ENCODE data around the gene ATOSA.
A peak's percentile ranks its signal among the peaks of the same experiment; 100 is the strongest.

Gene ATOSA

GRCh38 chr15:52679232-52680040 lies at the start of gene ATOSA:
Gene ATOSA, minus strand, starts transcription at chr15:52679388. Its CDS starts 1,367 bp downstream, at chr15:52678021.
- peak; percentile 81 for DNase-seq (ENCODE audit: low read depth)

DNA sequence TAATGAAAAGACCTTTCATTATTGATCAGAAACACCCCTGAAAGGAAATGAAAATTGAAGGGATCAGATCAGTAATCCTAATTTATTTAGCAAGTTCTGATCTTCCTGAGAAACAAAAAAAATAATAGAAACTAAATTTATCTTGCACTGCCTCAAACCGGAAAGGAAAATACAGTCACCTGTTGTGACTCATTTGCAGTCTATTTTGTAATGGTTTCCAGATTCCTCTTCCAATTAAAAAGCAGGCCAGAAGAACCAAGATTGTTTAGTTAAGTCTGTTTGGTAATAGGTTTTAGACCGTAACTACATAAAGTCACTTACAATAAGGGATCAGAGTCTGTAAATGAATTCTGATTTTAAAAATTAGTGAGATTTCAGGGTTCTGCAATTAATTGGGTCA lies 49.7 kb upstream of the ATOSA start:
- DNase-seq (ENCODE audit: low read depth), result no peak

- DNase-seq (ENCODE audit: low read depth), result no peak
Measured at GRCh38 chr15:52727815-52728214, 48.6 kb upstream of the ATOSA start.

- no peak for DNase-seq (ENCODE audit: low read depth)
Measured at GRCh38 chr15:52726195-52726594, 47.0 kb upstream of the ATOSA start.

- no peak for DNase-seq (ENCODE audit: low read depth)
Measured at GRCh38 chr15:52718551-52718950, 39.4 kb upstream of the ATOSA start.

- no peak for DNase-seq (ENCODE audit: low read depth)
Measured at GRCh38 chr15:52717924-52718323, 38.7 kb upstream of the ATOSA start.

- DNase-seq (ENCODE audit: low read depth), result no peak
Measured at GRCh38 chr15:52717481-52717880, 38.3 kb upstream of the ATOSA start.

DNA sequence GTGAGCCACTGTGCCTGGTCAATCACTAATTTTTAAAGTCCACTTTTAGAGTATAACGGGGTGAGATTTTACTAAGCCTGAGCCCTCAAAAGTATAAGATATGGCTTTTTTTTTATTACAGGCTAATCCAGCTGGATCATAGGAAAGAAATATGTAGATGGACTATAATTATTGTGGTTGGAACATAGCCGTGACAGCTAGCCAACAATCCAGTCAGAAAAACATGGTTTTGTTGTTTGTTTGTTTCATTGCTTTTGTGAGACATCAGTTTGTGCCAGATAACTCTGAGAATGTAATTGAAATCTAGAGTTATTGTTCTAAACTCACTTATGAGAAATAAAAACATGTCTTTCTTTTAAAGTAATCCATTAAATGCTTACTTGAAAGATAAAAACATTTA lies 37.3 kb upstream of the ATOSA start:
- DNase-seq (ENCODE audit: low read depth), result no peak

DNA sequence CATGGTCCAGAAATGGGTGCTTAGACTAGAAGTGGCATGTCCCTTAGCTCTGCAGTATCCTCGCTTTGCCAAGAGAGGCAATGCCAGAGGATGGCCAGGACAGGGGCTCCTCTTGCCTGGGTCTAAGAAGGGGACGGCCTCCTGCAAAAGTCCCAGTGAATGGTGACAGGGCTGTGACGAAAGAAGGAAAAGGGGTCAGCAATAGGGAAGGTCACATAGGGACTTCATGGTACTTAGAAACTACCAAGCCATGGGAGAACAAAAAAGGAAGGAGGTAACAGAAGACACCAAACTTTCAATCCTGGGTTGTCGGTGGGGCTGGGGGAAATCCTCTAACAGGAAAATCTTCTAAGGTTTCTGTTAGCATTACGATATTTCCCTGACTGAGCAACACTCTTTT lies 36.2 kb upstream of the ATOSA start:
- DNase-seq (ENCODE audit: low read depth), result no peak

DNA sequence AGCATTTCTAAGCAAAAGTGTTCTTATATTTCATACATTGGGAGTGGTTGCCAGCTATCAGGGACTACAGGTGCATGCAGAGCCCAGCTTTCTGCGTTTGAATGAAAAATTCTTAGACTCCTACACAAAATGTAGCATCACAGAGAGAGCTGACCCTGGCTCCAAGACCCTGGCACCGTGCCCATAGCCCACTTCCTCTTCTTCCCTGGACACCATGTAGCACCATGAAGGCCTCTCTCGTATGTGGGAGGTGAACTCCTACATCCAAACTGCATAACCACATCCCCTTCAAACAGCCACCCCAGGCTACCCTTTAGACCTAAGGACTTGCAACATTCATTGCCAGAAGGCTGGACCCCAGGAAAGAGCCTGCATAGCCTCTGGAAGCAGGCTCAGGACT lies 35.8 kb upstream of the ATOSA start:
- DNase-seq (ENCODE audit: low read depth), result no peak

DNA sequence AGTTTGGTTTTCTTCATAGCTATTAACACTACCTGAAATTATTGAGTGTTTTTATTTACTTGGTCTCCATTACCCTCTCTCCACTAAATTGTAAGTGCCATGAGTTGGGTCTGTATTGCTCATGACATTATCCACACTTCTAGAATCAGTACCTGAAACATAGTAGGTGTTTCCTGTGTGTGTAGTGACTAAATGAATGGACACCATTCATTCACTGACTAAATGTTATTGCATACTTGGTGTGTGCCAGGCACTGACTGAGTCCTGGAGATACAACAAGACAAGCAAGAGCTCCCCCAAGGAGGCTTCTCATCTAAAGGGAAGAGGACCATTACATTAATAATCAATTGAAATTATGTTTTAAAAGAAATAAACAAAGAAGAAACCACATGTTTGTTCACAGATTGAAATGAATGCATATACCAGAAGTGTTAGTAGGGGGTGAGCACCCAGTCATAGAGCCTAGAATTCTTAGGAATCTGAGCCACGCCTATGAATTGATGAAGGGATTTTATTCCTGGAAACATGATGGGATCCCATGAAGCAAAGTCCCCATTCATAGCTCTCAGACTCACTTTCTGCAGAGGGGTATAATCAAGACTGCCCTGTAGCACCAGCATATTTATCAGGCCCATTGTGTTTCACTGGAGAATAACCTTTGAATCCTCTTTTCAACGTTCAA lies 31.7 kb upstream of the ATOSA start:
- DNase-seq (ENCODE audit: low read depth), result no peak

GRCh38 chr15:52710050-52710707 lies 31.0 kb upstream of the ATOSA start:
- no peak for DNase-seq (ENCODE audit: low read depth)

DNA sequence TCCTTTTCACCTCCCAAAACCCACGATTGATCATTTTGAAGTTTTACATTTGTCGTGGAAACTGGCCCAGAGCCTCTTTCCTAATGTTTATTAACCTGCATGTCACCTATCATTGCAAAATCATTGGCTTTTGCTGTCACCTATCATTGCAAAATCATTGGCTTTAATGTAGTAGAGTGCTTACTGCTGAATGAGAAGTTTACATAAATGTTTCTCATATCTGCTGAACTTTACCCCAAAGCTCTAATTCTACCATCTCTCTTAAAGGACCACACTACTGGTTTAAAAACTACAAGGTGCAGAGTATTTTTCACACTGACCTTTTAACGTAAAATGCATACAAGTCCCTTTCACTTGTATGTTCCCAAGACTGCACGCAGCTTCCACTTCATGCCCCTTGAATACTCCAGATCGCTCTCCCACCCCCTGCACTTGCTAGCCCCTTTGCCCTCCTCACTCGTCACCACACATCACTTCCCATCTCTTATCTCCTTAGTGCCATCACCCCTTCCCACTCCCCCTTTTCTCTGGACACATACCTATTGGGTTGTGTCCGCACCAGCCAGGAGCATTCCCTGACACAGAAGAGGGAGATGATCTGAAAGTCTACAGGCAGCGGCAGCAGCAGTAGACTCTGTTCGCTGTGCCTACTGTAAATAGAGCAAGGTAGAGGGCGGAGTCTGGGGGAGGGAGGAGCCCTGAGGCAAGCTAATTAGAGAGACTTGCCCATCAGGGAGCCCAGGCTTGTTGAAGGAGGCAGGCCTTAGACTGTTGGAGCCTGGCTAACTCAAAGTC lies 30.2 kb upstream of the ATOSA start:
- no peak for DNase-seq (ENCODE audit: low read depth)

- no peak for DNase-seq (ENCODE audit: low read depth)
Measured at GRCh38 chr15:52706091-52706490, 26.9 kb upstream of the ATOSA start.

GRCh38 chr15:52702390-52702789 lies 23.2 kb upstream of the ATOSA start:
- DNase-seq (ENCODE audit: low read depth), result no peak

DNA sequence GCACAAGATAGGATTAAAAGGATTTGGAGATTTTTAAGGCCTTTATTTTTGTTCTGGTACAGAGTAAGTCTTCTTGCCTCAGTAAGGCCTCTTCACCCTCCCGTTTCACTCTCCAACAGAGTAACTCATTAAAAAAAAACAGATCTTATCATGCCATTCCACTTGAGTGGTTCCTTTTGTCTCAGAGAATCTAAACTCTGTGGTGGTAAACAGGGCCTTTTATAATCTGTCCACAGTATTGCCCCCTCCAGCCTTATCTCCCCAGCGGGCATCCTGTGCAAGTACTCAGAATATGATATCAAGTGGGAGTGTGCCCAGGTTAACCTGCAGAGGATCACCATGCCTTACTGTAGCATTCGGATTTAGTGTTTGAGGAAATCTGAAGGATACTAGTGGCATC lies 20.3 kb upstream of the ATOSA start:
- DNase-seq (ENCODE audit: low read depth), result no peak

DNA sequence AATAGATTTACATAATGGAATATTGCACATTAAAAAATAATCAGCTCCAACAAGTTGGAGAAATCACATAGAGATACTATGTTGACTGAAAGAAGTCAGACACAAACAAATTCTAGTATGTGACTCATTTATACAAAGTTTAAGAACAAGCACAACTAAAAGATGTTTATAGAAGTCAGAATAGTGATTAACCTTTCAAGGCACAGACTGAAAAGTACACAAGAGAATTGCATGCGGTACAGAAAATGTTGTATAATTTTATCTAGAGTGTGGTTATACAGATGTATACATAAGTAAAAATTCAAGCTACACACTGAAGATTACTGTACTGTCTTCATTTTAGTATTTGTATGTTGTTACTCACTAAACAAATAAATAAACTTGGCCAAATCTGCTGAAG lies 19.3 kb upstream of the ATOSA start:
- DNase-seq (ENCODE audit: low read depth), result no peak

- DNase-seq (ENCODE audit: low read depth), result no peak
Measured at GRCh38 chr15:52697051-52697450, 17.9 kb upstream of the ATOSA start.

- DNase-seq (ENCODE audit: low read depth), result no peak
Measured at GRCh38 chr15:52695154-52695553, 16.0 kb upstream of the ATOSA start.

GRCh38 chr15:52689562-52689961 lies 10.4 kb upstream of the ATOSA start:
- no peak for DNase-seq (ENCODE audit: low read depth)

- no peak for DNase-seq (ENCODE audit: low read depth)
Measured at GRCh38 chr15:52683580-52683979, 4.4 kb upstream of the ATOSA start.

- DNase-seq (ENCODE audit: low read depth), result no peak
Measured at GRCh38 chr15:52682781-52683180, 3.6 kb upstream of the ATOSA start.
